ENCODE data around the gene TSPYL1.
"Not testable (repeated sequence)": the region's sequence is repeated elsewhere in the genome, so short reads cannot be mapped to it uniquely, and the experiment has no call there.

Gene TSPYL1

DNA sequence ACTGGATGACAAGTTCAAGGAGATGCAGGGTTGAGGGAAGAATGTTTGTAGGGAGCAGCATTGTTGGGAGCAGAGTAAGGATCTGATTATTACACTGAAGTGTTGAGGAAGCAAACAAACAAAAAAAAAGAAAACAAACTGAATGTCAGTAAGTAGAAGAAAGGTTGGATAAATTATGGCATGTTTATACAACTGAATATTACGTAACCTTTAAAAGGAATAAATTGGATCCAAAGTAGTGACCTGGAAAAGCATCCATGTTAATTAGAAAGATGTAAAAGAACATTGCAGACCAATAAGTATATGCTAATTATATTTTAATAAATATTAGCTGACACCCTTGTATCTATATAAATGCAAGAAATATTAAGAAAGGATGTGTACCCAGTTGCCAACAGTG is 12.8 kb upstream of the TSPYL1 start:
- no peak for DNase-seq

DNA sequence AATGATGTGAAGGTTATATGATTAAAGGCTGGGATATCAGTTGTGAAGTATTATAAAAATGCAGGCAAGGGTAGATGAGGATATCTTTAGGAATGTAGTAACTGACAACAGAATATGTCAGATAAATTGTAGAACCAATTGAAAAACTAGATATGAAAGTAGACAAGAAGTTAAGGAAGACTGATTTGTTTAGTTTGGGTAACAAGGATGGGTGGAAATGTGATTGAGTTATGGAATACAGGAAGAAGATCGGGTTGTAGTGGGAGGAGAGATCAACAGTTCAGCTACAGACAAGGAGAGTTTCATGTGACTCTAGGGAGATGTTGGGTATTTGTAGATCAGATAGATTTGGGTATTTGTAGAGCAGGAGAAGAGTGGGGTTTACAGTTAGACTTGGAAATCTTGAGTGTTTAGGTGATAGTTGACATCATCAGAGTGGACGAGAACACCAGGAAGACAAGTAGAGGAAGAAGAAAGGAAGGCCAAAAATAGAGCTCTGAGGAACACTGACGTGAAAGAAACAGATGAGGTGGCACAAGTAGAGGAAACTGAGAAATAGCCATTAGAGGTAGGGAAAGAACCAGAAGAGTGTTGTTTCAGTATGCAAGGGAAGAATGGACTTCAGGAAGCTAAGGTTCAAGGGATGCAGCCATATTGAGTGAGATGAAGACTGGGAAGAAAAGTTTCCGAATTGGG is 12.1 kb upstream of the TSPYL1 start:
- no peak for DNase-seq

- no peak for DNase-seq
Measured at GRCh38 chr6:116290799-116291198, 11.1 kb upstream of the TSPYL1 start.

DNA sequence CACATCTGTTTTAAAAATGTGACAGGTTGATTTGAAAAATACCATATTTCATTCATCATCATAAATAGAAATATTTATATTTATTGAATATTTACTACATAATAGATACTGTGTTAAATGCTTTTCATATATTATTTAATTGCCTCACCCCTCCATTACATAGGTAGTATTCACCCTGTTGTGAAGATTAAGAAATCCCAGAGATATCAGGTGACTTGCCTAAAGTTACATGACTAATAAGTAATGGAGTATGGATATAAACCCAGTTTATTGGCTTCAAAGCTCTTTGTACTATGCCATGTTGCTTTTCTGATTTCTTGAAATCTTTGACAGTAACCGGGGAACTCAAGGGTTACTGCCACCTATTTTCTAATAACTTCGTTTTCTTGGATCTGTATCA is 10.1 kb upstream of the TSPYL1 start:
- DNase-seq, result no peak

GRCh38 chr6:116287689-116288282 is 8.1 kb upstream of the TSPYL1 start:
- DNase-seq, result peak; percentile 13

- DNase-seq, result no peak
Measured at GRCh38 chr6:116286773-116287358, 7.1 kb upstream of the TSPYL1 start.

DNA sequence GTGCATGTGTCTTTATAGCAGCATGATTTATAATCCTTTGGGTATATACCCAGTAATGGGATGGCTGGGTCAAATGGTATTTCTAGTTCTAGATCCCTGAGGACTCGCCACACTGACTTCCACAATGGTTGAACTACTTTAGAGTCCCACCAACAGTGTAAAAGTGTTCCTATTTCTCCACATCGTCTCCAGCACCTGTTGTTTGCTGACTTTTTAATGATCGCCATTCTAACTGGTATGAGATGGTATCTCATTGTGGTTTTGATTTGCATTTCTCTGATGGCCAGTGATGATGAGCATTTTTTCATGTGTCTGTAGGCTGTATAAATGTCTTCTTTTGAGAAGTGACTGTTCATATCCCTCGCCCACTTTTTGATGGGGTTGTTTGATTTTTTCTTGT is 5.3 kb upstream of the TSPYL1 start:
- DNase-seq, result not testable (repeated sequence)

DNA sequence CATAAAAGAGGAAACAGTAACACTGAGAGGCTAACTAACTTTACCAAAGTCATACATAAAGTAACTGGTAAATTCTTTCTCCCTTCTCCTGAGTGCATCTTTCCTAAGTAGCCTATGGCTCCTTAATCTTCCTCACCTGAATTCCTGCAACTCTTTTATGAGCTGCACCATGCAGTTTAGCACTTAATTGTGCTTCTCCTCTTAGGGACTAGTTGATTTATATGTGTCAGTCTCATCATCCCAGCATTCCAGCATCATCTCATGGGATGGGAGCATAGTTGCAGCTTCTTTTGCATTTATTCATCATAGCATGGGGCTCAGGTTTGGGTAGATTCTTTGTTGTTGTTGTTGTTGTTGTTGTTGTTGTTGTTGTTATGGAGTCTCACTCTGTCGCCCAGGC is 3.5 kb upstream of the TSPYL1 start:
- no peak for DNase-seq

- no peak for DNase-seq
Measured at GRCh38 chr6:116282698-116283097, 3.0 kb upstream of the TSPYL1 start.

DNA sequence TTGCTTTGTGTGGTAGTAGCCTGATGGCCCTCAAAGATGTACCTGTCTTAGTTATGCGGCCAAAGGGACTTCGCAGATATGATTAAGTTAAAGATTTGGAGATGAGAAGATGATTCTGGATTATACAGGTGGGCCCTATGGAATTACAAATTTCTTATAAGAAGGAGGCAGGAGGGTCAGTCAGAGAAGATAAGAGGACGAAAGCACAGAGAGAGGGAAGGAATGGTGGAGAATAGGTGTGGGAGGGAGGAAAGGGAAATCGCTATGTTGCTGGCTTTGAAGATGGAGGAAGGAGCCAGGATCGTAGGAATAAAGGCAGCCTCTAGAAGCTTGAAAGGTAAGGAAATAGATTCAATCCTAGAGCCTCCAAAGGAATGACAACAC is 1.2 kb upstream of the TSPYL1 start:
- no peak for DNase-seq

DNA sequence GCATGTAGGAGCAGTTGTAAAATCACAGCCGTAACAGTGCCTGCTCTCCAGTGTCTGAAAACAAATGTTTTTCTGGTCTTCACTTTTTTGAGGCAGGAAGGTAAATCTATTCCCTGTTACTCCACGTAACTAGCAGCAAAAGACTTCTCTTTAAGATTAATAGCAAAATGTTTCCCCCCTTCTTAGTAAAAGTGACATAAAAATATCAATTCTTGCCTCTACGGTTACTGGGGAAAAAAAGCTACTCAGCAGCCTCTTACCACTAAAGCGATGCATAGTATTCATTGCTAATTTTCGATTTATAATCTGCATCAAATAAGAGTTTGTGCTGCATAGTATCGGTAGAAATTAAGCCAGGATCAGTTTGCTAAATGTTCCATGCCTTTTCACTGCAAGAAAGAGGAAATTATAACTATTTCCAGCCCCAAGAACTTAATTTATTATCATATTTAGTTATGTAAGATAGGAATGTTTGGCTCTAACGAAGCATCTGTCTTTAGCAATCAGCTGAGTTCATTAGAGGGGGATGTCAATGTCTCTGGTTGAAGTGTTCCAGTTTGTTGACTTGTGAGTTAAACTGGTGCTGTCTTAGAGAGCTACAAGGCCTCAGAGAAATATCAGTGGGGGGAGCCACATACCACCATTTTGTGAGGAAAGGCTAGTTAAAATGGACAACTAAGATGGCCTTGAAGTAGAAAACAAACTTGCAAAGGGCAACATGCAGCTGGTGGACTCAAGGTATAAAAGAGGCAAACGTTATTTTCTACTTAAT is 617 bp upstream of the TSPYL1 start:
- no peak for DNase-seq

GRCh38 chr6:116278854-116279231 is 887 bp downstream of the TSPYL1 start:
- DNase-seq, result no peak

DNA sequence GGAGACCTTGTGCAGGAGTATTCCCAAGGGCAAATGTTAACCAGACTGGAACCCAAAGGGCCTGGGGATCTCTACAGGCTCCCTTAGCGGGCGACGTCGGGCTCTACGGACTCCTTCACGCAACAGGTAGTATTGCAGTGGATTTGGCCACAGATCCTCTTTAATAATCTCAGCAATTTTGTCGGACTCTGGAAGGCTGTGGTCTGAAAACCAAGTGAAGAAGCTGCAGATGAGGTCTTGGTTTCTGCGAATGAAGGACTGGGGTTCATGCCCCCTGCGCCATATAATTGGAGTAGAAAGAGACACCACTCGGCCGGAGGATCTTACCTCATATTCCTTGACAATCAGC is 1.3 kb downstream of the TSPYL1 start:
- DNase-seq, result no peak

DNA sequence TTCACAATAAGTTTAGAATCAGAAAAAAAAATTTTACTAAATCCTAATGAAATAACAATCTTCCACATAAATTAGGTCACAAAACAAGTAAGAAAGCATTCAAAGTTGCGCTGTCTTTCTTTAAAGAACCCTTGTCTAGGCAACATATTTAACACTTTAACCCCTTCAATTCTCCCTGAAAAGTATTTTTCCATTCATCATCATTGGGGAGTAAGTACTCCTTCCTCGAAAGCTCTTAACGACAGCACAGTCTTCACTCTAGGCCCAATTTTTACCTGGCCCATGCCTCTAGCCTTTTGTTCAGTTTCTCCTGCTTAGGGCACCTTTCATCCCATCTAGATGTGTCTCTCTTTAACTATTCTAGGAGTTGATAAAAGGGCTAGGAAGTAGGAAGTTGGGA is 2.6 kb downstream of the TSPYL1 start:
- no peak for DNase-seq

- DNase-seq, result no peak
Measured at GRCh38 chr6:116271149-116271708, 8.5 kb downstream of the TSPYL1 start.

GRCh38 chr6:116268589-116269293 is 11.0 kb downstream of the TSPYL1 start:
- peak; percentile 66 for DNase-seq

- DNase-seq, result no peak
Measured at GRCh38 chr6:116267836-116268588, 11.7 kb downstream of the TSPYL1 start.

DNA sequence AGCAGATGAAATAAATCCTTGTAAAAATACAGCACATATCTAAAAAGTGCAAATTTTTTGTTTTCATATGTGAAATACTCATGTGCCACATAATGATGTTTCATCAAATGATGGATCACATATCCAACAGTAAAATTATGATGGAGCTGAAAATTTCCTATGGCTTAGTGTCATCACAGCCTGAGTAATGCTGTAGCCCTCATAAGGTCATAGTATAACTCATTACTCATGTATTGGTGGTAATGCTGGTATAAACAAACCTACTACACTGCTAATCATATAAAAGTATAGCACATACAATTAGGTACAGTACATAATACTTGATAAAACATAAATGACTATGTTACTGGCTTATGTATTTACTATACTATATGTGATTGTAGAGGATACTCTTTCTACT is 12.9 kb downstream of the TSPYL1 start:
- no peak for DNase-seq

- no peak for DNase-seq
Measured at GRCh38 chr6:116265041-116265829, 14.5 kb downstream of the TSPYL1 start.

DNA sequence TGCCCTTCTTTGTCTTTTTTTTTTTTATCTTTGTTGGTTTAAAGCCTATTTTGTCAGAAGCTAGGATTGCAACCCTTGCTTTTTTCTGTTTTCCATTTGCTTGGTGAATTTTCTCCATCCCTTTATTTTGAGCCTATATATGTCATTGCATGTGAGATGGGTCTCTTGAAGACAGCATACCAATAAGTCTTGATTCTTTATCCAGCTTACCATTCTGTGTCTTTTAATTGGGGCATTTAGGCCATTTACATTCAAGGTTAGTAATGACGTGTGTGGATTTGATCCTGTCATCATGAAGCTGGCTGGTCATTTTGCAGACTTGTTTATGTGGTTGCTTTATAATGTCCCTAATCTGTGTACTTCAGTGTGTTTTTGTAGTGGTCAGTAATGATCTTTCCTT is 16.4 kb downstream of the TSPYL1 start:
- no peak for DNase-seq

GRCh38 chr6:116258520-116258919 is 21.2 kb downstream of the TSPYL1 start:
- DNase-seq, result no peak
